Gastroesophageal sphincter (tissue), 3 donors: ENCODE results near the gene PDE4B.

Experiments used
- CTCF ChIP-seq, 4 experiments: fragments of 200-600 bp in 2 of 4; fragments of 450-650 bp in 2 of 4; sonication (generic) in 1 of 4; IDR thresholded peaks; one replicate each; pipeline ENCODE4 v1.5.1; 2017 to 2019; ENCODE audit warnings: antibody characterized with exemption in 4 of 4, mild to moderate bottlenecking in 2 of 4, moderate library complexity in 2 of 4
- EP300 ChIP-seq: sonication (generic); formaldehyde crosslinking; IDR thresholded peaks from one replicate; pipeline ENCODE4 v1.6.1; 2017; ENCODE audit warnings: antibody characterized with exemption, mild to moderate bottlenecking
- POLR2A ChIP-seq, 2 donors: fragments of 450-650 bp; IDR thresholded peaks; one replicate each; pipeline ENCODE4 v1.6.1; 2017; ENCODE audit warnings: antibody characterized with exemption in 2 of 2, mild to moderate bottlenecking in 2 of 2, moderate library complexity in 1 of 2
- POLR2AphosphoS5 ChIP-seq: sonication (generic); formaldehyde crosslinking; IDR thresholded peaks from one replicate; pipeline ENCODE4 v1.6.1; 2017; ENCODE audit warnings: antibody characterized with exemption

- TF ChIP-seq CTCF (IDR thresholded peaks at IDR 0.05) (no peak), EP300 (no peak), POLR2AphosphoS5 (no peak), POLR2A (IDR thresholded peaks at IDR 0.05) (no peak)
Measured at GRCh38 chr1:66003690-66004089, 211.0 kb downstream of the PDE4B start.
